Fibroblast of skin of right biceps (primary cell): ENCODE results near the gene SBF2.
A peak's percentile ranks its signal among the peaks of the same experiment; 100 is the strongest.
"Not testable (repeated sequence)": the region's sequence is repeated elsewhere in the genome, so short reads cannot be mapped to it uniquely, and the experiment has no call there.

Experiments
- DNase-seq: peaks from one replicate; pipeline ENCODE4 v3.0.0-alpha.2; 2013

The SBF2 gene

GRCh38 chr11:10162222-10162621 lies 131.8 kb downstream of the SBF2 start:
- DNase-seq, result no peak

GRCh38 chr11:10160350-10160749 lies 133.7 kb downstream of the SBF2 start:
- no peak for DNase-seq

GRCh38 chr11:10158461-10158860 lies 135.6 kb downstream of the SBF2 start:
- DNase-seq, result peak; percentile 16

- no peak for DNase-seq
Observed at GRCh38 chr11:10155793-10156490, 138.1 kb downstream of the SBF2 start.

DNA sequence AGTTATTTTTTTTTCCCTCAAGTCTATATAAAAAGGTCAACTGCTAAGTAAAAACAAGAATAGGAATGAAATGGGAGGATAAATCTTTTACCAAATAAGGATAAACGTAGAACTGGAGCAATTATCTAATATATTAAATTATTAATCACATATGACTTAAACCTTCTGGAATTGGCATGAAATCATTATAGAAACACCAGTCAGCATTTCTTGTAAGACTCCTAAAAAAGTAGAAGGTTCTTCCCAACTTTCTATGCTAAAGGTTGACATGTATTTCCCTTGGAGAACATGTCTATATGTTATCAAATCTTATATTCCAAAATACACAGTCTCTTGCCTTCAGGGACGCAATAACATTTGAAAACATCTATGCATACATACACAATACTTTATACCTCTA lies 143.2 kb downstream of the SBF2 start:
- DNase-seq, result no peak

DNA sequence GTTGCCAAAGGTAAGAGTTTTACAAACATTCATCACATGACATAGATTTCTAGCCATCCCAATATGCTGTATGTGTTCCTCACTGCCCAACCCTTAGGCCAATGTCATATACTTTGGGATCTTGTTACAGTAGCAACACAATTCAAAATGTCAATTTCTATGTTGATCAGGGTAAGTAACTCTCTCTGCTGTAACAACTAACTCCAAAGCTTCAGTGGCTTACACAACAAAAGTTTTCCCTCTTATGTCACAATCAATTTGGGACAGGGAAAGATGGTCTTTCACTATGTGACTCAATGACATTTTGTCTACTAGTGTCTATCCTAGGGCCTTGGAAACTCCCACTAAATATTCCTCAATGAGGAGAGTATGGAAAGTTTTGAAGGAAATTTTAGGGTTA lies 144.5 kb downstream of the SBF2 start:
- no peak for DNase-seq

DNA sequence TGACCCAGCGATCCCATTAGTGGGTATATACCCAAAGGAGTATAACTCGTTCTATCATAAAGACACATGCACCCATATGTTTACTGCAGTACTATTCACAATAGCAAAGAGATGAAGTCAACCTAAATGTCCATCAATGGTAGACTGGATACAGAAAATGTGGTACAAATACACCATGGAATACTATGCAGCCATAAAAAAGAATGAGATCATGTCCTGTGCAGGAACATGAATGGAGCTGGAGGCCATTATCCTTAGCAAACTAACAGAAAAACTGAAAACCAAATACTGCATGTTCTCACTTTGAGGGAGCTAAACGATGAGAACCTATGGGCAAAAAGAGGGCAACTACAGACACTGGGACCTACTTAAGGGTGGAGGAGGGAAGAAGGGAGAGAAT lies 146.8 kb downstream of the SBF2 start:
- no peak for DNase-seq

DNA sequence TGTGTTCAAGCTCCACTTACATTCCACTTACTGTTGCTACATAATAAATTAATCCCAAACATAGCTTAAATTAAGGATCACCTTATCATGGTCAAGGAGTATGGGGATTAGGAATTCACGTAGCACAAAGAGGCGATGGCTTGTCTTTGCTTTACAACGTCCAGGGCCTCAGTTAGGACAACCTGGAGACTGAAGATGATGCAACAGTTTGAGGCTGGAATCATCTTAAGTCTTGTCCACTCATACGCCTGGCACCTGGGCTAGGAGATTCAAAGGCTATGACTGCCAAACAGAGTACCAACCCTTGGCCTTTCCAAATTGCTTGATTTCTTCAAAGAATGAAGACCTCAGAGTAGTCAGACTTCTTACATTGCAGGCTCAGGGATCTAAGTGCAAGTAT lies 149.1 kb downstream of the SBF2 start:
- DNase-seq, result no peak

DNA sequence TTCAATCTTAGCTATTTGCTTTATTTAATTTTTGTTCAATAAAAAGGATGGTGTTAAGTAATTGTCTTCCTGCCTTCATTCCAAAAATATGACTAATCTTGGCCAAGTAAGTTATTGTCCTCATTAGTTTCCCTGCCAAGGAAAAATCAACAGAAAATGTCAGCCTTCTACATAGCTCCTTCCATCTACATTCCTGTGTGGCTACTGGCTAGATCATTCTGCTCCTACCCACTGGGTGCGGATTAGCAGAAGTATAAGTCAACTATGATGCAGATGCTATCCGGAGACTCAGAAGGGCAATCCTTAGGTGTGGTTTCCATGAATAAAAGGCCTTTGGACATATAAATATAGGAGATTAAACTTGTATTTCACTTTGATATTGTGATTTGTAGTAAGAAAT lies 154.4 kb downstream of the SBF2 start:
- DNase-seq, result peak; percentile 93

DNA sequence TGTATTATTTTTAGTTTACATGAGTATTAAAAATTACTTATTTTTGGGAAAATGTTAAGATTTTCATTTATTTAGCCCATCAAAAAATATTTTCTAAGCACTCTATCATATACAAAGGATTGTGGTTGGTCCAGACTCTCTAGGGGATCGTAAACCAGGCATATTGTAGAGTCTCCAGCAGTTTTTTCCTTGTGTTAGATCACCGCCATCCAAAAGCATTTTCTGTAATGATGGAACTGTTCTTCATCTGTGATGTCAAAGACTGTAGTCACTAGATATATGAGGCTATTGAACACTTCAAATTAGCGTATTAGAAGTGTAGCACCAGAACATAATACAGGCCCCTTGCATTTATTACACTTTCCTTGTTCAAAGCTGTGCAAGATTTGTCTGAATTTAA lies 154.9 kb downstream of the SBF2 start:
- DNase-seq, result peak; percentile 9

DNA sequence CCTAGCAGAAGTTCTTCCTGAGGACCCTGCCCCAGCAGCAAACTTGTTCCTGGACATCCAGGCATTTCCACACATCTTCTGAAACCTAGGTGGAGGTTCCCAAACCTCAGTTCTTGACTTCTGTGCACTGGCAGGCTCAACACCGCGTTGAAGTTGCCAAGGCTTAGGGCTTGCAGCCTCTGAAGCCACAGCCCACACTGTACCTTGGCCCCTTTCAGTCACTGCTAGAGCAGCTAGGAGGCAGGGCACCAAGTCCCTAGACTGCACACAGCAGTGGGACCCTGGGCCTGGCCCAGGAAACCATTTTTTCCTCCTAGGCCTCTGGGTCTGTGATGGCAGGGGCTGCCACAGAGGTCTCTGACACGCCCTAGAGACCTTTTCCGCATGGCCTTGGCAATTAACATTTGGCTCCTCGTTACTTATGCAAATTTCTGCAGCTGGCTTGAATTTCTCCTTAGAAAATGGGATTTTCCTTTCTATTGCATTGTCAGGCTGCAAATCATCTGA lies 159.0 kb downstream of the SBF2 start:
- no peak for DNase-seq

- DNase-seq, result not testable (repeated sequence)
Observed at GRCh38 chr11:10134226-10134625, 159.8 kb downstream of the SBF2 start.

GRCh38 chr11:10133251-10133650 lies 160.8 kb downstream of the SBF2 start:
- DNase-seq, result not testable (repeated sequence)

DNA sequence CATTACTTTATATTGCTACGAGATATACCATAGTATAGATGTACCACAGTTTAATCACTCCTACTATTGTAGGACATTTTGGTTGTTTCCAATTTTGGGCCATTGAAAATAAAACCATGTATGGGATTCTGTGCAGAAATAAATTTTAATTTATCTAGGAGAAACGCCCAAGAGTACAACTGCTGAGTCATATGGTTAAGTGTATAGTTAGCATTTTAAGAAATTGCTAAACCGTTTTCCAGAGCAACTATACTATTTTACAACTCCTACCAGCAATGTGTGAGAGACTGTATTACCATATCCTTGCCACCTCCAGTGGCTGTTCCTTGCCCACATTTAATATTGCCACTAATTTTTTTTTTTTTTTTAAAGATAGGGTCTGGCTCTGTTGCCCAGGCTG lies 163.1 kb downstream of the SBF2 start:
- DNase-seq, result no peak

GRCh38 chr11:10129184-10129583 lies 164.8 kb downstream of the SBF2 start:
- not testable (repeated sequence) for DNase-seq

- DNase-seq, result peak; percentile 50
Observed at GRCh38 chr11:10125522-10126133, 168.4 kb downstream of the SBF2 start.

GRCh38 chr11:10122326-10123197 lies 171.5 kb downstream of the SBF2 start:
- DNase-seq, result peak; percentile 83

DNA sequence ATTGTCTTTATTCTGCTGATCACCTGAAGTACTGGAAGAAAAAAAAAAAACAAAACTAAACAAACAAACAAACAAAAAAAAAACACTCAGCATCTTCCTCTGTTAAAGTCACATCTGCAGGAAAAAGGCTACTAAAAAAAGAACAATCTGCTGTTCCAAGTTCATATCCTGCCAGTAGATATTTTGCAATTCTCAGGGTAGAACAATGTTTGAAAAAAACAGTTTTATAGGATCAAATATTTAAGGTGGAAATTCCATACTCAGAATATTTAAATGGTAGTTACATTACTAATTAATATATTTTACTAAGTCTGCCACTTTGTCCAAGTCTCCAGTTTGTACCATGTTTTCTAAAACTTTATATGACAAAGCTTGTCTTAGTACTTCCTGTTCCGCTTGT lies 175.2 kb downstream of the SBF2 start:
- no peak for DNase-seq

GRCh38 chr11:10117709-10118351 lies 176.2 kb downstream of the SBF2 start:
- DNase-seq, result peak; percentile 86

DNA sequence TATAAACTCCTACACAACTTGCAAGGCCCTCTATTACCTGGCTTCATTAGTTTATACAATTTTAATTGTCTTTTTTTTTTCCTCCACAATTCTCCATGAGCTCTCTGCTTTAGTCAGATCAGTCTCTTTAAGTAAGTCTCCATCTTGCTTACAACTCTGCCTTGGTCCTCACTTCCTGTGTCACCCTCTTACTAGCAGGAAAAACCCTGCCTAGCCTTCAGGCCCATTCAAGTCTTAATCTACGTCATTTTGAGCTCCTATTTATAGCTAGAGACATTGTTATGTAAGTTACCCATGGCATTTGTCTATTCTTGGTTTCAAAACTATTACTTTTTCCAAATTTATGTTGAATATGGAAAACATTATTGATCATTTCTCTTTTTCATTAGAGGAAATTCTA lies 177.4 kb downstream of the SBF2 start:
- no peak for DNase-seq

DNA sequence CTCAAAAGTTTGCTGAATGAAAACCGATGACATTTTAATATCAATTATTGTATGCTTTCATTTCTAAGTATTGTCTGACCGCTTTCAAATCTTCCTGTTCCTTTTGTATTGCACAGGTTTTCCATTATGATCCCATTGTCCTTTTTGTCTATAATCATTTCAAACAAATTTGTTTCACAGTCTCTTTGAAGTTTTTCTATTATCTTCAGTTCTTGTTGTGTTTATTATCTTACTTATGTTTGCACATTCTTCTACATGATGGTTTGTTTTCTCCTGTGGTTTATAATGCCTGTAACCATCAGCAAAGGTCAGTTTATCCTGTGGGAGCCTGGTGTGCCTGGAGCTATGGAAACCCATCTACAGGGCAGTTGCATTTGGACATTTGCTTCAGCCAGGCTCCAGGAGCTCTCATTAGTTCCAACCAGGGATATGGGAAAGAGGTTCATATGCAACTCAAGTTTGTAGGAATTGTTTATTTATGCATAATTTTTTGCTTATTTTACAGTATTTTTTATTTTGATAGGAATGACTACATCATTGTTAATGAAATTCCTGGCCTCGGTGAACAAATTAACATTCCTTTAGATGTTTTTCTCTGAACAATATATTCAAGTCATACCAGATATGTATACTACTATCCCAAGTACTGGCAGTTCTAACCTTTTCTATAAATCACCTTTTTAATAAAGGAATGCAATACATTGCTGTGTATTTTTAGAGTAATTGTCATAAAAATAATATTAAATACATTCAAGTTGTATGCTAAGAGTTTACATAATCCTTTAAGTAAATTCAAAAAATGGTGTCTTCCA lies 179.2 kb downstream of the SBF2 start:
- peak; percentile 23 for DNase-seq

- DNase-seq, result no peak
Observed at GRCh38 chr11:10113852-10114251, 180.2 kb downstream of the SBF2 start.
